ENCODE results near the gene PSPN. TPM values are rescaled to one million over a fixed set of nuclear protein-coding genes. Genes with fewer than 3 reads are reported as not detected.
"Not testable (repeated sequence)": the region's sequence is repeated elsewhere in the genome, so short reads cannot be mapped to it uniquely, and the experiment has no call there.

PSPN gene
- total RNA-seq, 3 donors from 2014 or later = 0.32 to 0.66 (median 0.59) TPM

- H3K36me3 ChIP-seq = no peaks in the 10 kb centered on the region
- H3K9me3 ChIP-seq = no peaks in the 10 kb centered on the region
- H3K27me3 ChIP-seq = no peaks in the 10 kb centered on the region
- TF ChIP-seq POLR2A (IDR thresholded peaks at IDR 0.05) (no peak), CTCF (IDR thresholded peaks at IDR 0.05) (no peak), POLR2AphosphoS5 (IDR thresholded peaks at IDR 0.05) (no peak)
- intact Hi-C loops (cut with DNase I; ENCODE audit: low total_unique reads) = no loop called here
- no peak for DNase-seq (ENCODE audit: low spot score in 2 of 2)
- peaks cover 0 to 5% of the 10 kb centered on the region in 2 donors for H3K4me1 ChIP-seq
- H3K27ac ChIP-seq = peak overlapping the region; percentile 87 to 93
- H3K4me3 ChIP-seq = peak overlapping the region; percentile 79 to 95 (median 82)
Measured at GRCh38 chr19:6362027-6362350, 13.7 kb downstream of the PSPN start.

DNA sequence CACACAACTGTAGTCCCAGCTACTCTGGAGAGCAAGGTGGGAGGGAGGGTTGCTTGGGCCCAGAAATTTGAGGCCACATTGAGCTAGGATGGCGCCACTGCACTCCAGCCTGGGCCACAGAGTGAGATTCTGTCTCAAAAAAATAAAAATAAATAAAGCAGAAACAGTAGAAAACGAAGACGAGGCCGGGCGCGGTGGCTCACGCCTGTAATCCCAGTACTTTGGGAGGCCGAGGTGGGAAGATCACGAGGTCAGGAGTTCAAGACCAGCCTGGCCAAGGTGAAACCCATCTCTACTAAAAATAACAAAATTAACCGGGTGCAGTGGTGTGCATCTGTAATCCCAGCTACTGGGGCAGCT is 14.9 kb downstream of the PSPN start:
- intact Hi-C loops (cut with DNase I; ENCODE audit: low total_unique reads); H3K27me3 ChIP-seq; H3K9me3 ChIP-seq; H3K4me1 ChIP-seq; DNase-seq (ENCODE audit: low spot score in 2 of 2); H3K36me3 ChIP-seq: not testable (repeated sequence)
- Histone ChIP-seq H3K4me3 (peak overlapping the region; percentile 79 to 95 (median 82)), H3K27ac (peak overlapping the region in 1 of 2 donors; percentile 87)

DNA sequence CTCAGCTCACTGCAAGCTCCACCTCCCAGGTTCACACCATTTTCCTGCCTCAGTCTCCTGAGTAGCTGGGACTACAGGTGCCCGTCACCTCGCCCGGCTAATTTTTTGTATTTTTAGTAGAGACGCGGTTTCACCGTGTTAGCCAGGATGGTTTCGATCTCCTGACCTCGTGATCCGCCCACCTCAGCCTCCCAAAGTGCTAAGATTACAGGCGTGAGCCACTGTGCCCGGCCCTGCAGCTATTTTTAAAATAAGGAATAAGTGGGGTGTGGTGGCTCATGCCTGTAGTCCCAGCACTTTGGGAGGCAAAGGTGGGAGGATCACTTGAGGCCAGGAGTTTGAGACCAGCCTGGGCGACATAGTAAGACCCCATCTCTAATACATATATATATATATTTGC is 15.3 kb downstream of the PSPN start:
- H3K27ac ChIP-seq; H3K36me3 ChIP-seq; DNase-seq (ENCODE audit: low spot score in 2 of 2); H3K4me1 ChIP-seq; H3K9me3 ChIP-seq; intact Hi-C loops (cut with DNase I; ENCODE audit: low total_unique reads); H3K27me3 ChIP-seq; H3K4me3 ChIP-seq: not testable (repeated sequence)

DNA sequence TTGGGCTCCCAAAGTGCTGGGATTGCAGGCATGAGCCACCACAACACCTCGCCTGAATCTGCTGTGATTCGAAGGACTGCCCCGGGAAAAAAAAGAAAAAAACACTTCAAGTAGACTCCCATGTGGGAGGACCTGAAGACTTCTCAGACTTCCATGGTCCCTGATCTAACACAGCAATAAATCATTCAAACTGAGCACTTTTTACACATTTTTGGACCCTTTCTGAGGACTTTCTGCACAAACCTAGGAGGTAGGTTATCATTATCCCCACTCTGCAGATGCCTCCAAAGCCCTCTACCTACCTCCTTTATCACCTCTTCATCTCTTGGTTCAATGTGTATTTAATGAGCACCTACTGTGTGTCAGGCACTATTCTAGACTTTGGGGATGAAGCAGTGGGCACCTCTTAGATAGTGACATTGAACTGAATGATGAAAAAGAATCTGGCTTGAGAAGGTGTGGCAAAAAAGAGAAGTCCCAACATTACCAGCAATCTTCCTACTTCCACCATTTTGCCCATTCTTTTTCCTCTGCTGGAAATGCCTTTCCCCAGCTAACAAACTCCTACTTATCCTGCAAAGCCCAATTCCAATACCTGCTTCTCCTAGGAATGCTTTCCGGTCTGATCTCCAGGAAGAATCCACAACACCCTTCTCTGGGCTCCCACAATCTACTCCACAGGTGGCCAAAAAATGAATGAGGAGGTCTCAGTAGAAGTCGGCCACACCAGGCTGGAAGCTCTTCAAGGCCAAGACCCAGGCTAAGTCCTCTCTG is 16.0 kb downstream of the PSPN start:
- Histone ChIP-seq H3K36me3 (no peaks in the 10 kb centered on the region), H3K9me3 (no peaks in the 10 kb centered on the region), H3K27ac (no peak overlapping the region), H3K27me3 (no peaks in the 10 kb centered on the region), H3K4me3 (no peak overlapping the region), H3K4me1 (peaks cover 0 to 5% of the 10 kb centered on the region in 2 donors)
- no peak for TF ChIP-seq CTCF (IDR thresholded peaks at IDR 0.05)
- TF ChIP-seq POLR2AphosphoS5 (IDR thresholded peaks at IDR 0.05) = no peak
- TF ChIP-seq POLR2A (IDR thresholded peaks at IDR 0.05) = no peak
- intact Hi-C loops (cut with DNase I; ENCODE audit: low total_unique reads) = no loop called here
- DNase-seq (ENCODE audit: low spot score in 2 of 2) = no peak

- no peak for TF ChIP-seq CTCF (IDR thresholded peaks at IDR 0.05)
- TF ChIP-seq POLR2AphosphoS5 (IDR thresholded peaks at IDR 0.05) = no peak
- TF ChIP-seq POLR2A (IDR thresholded peaks at IDR 0.05) = no peak
- Histone ChIP-seq H3K4me1 (peaks cover 0 to 5% of the 10 kb centered on the region in 2 donors), H3K27me3 (no peaks in the 10 kb centered on the region), H3K4me3 (no peak overlapping the region), H3K27ac (peak overlapping the region; percentile 19 to 40), H3K36me3 (no peaks in the 10 kb centered on the region), H3K9me3 (no peaks in the 10 kb centered on the region)
- DNase-seq (ENCODE audit: low spot score in 2 of 2) = no peak
- intact Hi-C loops (cut with DNase I; ENCODE audit: low total_unique reads) = no loop called here
Measured at GRCh38 chr19:6358003-6358402, 17.7 kb downstream of the PSPN start.

DNA sequence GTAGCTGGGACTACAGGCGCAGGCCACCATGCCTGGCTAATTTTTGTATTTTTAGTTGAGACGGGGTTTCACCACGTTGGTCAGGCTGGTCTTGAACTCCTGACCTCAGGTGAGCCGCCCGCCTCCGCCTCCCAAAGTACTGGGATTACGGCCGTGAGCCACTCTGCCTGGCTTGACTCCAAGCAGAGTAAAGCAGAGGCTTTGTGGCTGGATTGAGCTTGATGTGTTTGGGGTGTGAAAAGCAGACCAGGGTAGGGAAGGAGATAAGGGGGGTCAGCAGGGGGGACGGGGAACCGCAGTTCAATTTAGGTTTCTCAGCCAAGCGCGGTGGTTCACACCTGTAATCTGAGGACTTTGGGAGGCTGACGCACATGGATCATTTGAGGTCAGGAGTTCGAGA is 18.6 kb downstream of the PSPN start:
- Histone ChIP-seq H3K9me3 (no peaks in the 10 kb centered on the region), H3K27ac (no peak overlapping the region), H3K27me3 (no peaks in the 10 kb centered on the region), H3K4me1 (peaks cover 0 to 2% of the 10 kb centered on the region in 2 donors), H3K36me3 (no peaks in the 10 kb centered on the region), H3K4me3 (no peak overlapping the region)
- intact Hi-C loops (cut with DNase I; ENCODE audit: low total_unique reads) = no loop called here
- no peak for TF ChIP-seq POLR2A (IDR thresholded peaks at IDR 0.05)
- no peak for TF ChIP-seq POLR2AphosphoS5 (IDR thresholded peaks at IDR 0.05)
- TF ChIP-seq CTCF (IDR thresholded peaks at IDR 0.05) = no peak
- no peak for DNase-seq (ENCODE audit: low spot score in 2 of 2)

- H3K9me3 ChIP-seq; H3K4me3 ChIP-seq; H3K27ac ChIP-seq; H3K27me3 ChIP-seq; intact Hi-C loops (cut with DNase I; ENCODE audit: low total_unique reads); DNase-seq (ENCODE audit: low spot score in 2 of 2); H3K36me3 ChIP-seq; H3K4me1 ChIP-seq: not testable (repeated sequence)
Measured at GRCh38 chr19:6355321-6356040, 20.3 kb downstream of the PSPN start.

Data from breast epithelium (tissue), 4 donors.